ENCODE data around the gene FCGBP. TPM values are rescaled to one million over a fixed set of nuclear protein-coding genes. Genes with fewer than 3 reads are reported as not detected.

FCGBP gene
- total RNA-seq, 1 experiment from 2014 or later = 0.80 TPM

DNA sequence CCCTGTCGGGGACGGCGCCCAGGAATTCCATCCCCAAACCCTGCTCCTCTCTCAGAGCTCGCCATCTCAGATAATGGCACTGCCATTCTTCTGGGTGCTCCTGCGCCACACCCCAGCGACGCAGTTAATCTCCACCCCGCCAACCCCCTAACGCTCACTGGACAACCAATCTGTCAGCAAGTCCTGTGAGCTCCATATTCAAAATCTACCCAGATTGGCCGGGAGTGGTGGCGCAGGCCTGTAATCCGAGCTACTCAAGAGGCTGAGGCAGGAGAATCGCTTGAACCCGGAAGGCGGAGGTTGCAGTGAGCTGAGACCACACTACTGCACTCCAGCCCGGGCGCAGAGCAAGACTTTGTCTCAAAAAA lies 18.6 kb downstream of the FCGBP start:
- H3K36me3 ChIP-seq (ENCODE audit: low read depth, low read length) = no peaks in the 10 kb centered on the region
- ChIA-PET POLR2A (ENCODE audit: unreplicated experiment) (no interaction called here), CTCF (no interaction called here)
- no peak overlapping the region for H3K4me2 ChIP-seq (ENCODE audit: low read length)
- H3K4me3 ChIP-seq (ENCODE audit: low read length) = no peak overlapping the region
- DNase-seq = no peak
- H2AFZ ChIP-seq (ENCODE audit: low read length) = no peak overlapping the region
- no peaks in the 10 kb centered on the region for H3K4me1 ChIP-seq (ENCODE audit: insufficient read depth, low read length)
- H3F3A ChIP-seq (ENCODE audit: low read length, unreplicated experiment) = no peaks in the 10 kb centered on the region
- H3K9me2 ChIP-seq (replicated peaks; ENCODE audit: low read length) = no peaks in the 10 kb centered on the region
- H4K20me1 ChIP-seq (ENCODE audit: low read length) = no peaks in the 10 kb centered on the region
- H3K79me2 ChIP-seq (ENCODE audit: low read length) = no peaks in the 10 kb centered on the region
- no peak overlapping the region for H3K27ac ChIP-seq (ENCODE audit: low read length)
- no peak for TF ChIP-seq EZH2phosphoT487 (IDR thresholded peaks at IDR 0.05; ENCODE audit: borderline replicate concordance, low read length)
- TF ChIP-seq CTCF (conservative IDR thresholded peaks at IDR 0.05; ENCODE audit: low read depth, low read length) = no peak
- no peak for TF ChIP-seq EZH2 (IDR thresholded peaks at IDR 0.05; ENCODE audit: low read length, unreplicated experiment)
- no peaks in the 10 kb centered on the region for H3K9me3 ChIP-seq (ENCODE audit: low read length)
- no peak overlapping the region for H3K9ac ChIP-seq (ENCODE audit: low read length)
- ATAC-seq = no peak
- BruUV-seq (replicated peaks) = no TSS peak
- intact Hi-C loops (cut with micrococcal nuclease) = no loop called here
- no peaks in the 10 kb centered on the region for H3K27me3 ChIP-seq (ENCODE audit: low read length)

DNA sequence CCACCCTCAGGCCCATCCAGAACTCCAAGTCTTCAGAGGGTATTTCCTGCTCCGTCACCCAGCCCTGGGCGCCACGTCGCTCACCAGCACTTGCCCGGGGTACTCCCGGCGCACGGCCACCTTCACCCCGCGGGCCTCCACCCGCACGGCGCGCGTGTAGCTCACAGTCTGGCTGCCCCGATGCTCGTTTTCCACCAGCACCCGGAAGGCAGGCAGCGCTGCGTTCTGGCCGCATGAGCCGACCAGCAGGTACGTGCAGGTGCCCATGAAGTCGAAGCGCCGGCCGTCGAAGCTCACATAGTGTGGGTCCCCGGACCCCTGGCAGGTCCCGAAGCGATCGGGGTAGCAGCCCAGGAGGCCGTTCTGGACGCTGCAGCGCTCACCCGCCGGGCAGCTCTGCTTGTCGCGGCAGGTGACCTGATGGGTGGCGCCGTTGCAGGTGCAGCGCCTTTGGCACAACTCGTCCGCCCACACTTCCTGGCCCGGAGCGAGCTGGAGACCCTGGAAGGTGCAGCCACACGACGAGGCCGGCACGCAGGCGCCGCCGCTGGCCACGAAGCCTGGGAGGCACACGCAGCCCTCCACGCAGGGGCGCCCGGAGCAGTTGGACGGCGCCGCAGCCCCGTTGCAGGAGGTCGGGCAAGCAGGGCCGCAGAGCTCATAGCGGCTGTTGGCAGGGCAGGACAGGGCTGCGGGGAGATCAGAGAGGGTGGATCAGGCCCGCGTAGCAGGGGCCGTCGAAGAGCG lies 19.2 kb downstream of the FCGBP start:
- POLR2A ChIA-PET (ENCODE audit: unreplicated experiment) = no interaction called here
- Histone ChIP-seq H2AFZ (ENCODE audit: low read length) (no peak overlapping the region), H3K4me2 (ENCODE audit: low read length) (no peak overlapping the region)

More for the DNA sequence above, 19.2 kb downstream of the FCGBP start:
- Histone ChIP-seq H4K20me1 (ENCODE audit: low read length) (no peaks in the 10 kb centered on the region), H3K4me3 (ENCODE audit: low read length) (no peak overlapping the region), H3K9ac (ENCODE audit: low read length) (no peak overlapping the region), H3F3A (ENCODE audit: low read length, unreplicated experiment) (no peaks in the 10 kb centered on the region), H3K4me1 (ENCODE audit: insufficient read depth, low read length) (no peaks in the 10 kb centered on the region), H3K36me3 (ENCODE audit: low read depth, low read length) (no peaks in the 10 kb centered on the region), H3K9me2 (replicated peaks; ENCODE audit: low read length) (no peaks in the 10 kb centered on the region), H3K27ac (ENCODE audit: low read length) (no peak overlapping the region), H3K27me3 (ENCODE audit: low read length) (no peaks in the 10 kb centered on the region), H3K79me2 (ENCODE audit: low read length) (no peaks in the 10 kb centered on the region), H3K9me3 (ENCODE audit: low read length) (no peaks in the 10 kb centered on the region)
- ATAC-seq (no peak), DNase-seq (no peak)
- TF ChIP-seq CTCF (conservative IDR thresholded peaks at IDR 0.05; ENCODE audit: low read depth, low read length) = no peak
- no peak for TF ChIP-seq EZH2phosphoT487 (IDR thresholded peaks at IDR 0.05; ENCODE audit: borderline replicate concordance, low read length)
- no peak for TF ChIP-seq EZH2 (IDR thresholded peaks at IDR 0.05; ENCODE audit: low read length, unreplicated experiment)
- BruUV-seq (replicated peaks) = no TSS peak
- intact Hi-C loops (cut with micrococcal nuclease) = no loop called here
- CTCF ChIA-PET = no interaction called here
